OCI-LY1 (cell line): ENCODE data around the gene SSTR5.

Source experiments
- EZH2 ChIP-seq: fragments of 200-600 bp; sonication (generic), shearing (Covaris generic); IDR thresholded peaks from 2 replicates; pipeline ENCODE4 v1.8.0; 2017; ENCODE audit warnings: borderline replicate concordance, mixed run types, mild to moderate bottlenecking, antibody characterized with exemption, low read length, moderate library complexity, mixed read lengths
- TF ChIP-seq, protein P1 (sequence below): fragments of 200-600 bp; sonication (generic), shearing (Covaris generic); IDR thresholded peaks from 2 replicates; pipeline ENCODE4 v1.5.1; 2017; ENCODE audit warnings: mild to moderate bottlenecking, antibody characterized with exemption, low read length, moderate library complexity, mixed read lengths

DNA sequence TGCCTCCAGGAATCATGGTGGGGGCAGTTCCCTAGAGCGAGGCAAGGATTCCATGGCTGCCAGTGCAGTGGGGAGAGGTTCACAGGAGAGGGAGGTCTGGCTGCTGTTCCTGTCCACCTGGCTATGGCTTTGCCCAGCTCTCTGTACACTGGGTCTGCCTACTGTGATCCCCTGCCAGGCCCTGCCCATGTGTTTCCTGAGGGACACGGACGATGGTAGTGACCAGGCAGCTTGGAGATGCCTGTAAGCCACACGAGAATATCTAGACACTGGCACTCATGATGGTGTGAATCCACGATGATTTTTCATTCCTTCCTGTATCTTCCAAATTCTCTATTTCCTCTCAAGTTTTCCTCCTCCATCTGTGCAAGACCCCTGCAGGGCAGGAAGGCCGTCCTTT lies 12.4 kb downstream of the SSTR5 start:
- TF ChIP-seq, protein P1, sequence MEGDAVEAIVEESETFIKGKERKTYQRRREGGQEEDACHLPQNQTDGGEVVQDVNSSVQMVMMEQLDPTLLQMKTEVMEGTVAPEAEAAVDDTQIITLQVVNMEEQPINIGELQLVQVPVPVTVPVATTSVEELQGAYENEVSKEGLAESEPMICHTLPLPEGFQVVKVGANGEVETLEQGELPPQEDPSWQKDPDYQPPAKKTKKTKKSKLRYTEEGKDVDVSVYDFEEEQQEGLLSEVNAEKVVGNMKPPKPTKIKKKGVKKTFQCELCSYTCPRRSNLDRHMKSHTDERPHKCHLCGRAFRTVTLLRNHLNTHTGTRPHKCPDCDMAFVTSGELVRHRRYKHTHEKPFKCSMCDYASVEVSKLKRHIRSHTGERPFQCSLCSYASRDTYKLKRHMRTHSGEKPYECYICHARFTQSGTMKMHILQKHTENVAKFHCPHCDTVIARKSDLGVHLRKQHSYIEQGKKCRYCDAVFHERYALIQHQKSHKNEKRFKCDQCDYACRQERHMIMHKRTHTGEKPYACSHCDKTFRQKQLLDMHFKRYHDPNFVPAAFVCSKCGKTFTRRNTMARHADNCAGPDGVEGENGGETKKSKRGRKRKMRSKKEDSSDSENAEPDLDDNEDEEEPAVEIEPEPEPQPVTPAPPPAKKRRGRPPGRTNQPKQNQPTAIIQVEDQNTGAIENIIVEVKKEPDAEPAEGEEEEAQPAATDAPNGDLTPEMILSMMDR: no peak
- no peak for TF ChIP-seq EZH2
